ENCODE measurements around the gene SLC19A2. TPM values are rescaled to one million over a fixed set of nuclear protein-coding genes. Genes with fewer than 3 reads are reported as not detected.
A peak's percentile ranks its signal among the peaks of the same experiment; 100 is the strongest.

The SLC19A2 gene
- polyA plus RNA-seq, 1 donor from 2014 or later, result 45.8 TPM

- Histone ChIP-seq H4K20me1 (ENCODE audit: insufficient read depth) (no peaks in the 10 kb centered on the region), H3K4me2 (ENCODE audit: low read length) (no peak overlapping the region), H3K36me3 (ENCODE audit: insufficient read depth, low read length) (no peaks in the 10 kb centered on the region), H3K27ac (ENCODE audit: low read length) (no peak overlapping the region), H3K79me2 (replicated peaks; ENCODE audit: insufficient read depth, low read length) (peaks cover 20% of the 10 kb centered on the region), H3K9me3 (ENCODE audit: low read length) (no peaks in the 10 kb centered on the region), H3K4me3 (ENCODE audit: low read length) (no peak overlapping the region), H3F3A (ENCODE audit: insufficient read depth, low read length, poor library complexity, severe bottlenecking) (peaks cover 2% of the 10 kb centered on the region), H3K27me3 (ENCODE audit: insufficient read depth, low read depth, low read length) (no peaks in the 10 kb centered on the region), H3K9me2 (ENCODE audit: insufficient read depth, low read length) (no peaks in the 10 kb centered on the region), H2AFZ (ENCODE audit: low read depth, low read length) (no peak overlapping the region), H3K9ac (ENCODE audit: low read length) (no peak overlapping the region)
- TF ChIP-seq RAD21 (conservative IDR thresholded peaks at IDR 0.05) (no peak), EZH2 (IDR thresholded peaks at IDR 0.05; ENCODE audit: borderline replicate concordance, insufficient read depth, low read length, poor library complexity, severe bottlenecking) (no peak)
Measured at GRCh38 chr1:169487561-169487960, 1.8 kb upstream of the SLC19A2 start.

GRCh38 chr1:169487133-169487532, 1.4 kb upstream of the SLC19A2 start:
- peaks cover 23% of the 10 kb centered on the region for H3K79me2 ChIP-seq (replicated peaks; ENCODE audit: insufficient read depth, low read length)
- no peaks in the 10 kb centered on the region for H3K9me2 ChIP-seq (ENCODE audit: insufficient read depth, low read length)
- no peak overlapping the region for H3K27ac ChIP-seq (ENCODE audit: low read length)
- H3K27me3 ChIP-seq (ENCODE audit: insufficient read depth, low read depth, low read length), result no peaks in the 10 kb centered on the region
- H4K20me1 ChIP-seq (ENCODE audit: insufficient read depth), result no peaks in the 10 kb centered on the region
- H3K4me2 ChIP-seq (ENCODE audit: low read length), result peak overlapping the region; percentile 79
- no peak overlapping the region for H2AFZ ChIP-seq (ENCODE audit: low read depth, low read length)
- peaks cover 2% of the 10 kb centered on the region for H3F3A ChIP-seq (ENCODE audit: insufficient read depth, low read length, poor library complexity, severe bottlenecking)
- no peaks in the 10 kb centered on the region for H3K36me3 ChIP-seq (ENCODE audit: insufficient read depth, low read length)
- no peaks in the 10 kb centered on the region for H3K9me3 ChIP-seq (ENCODE audit: low read length)
- peak overlapping the region; percentile 92 for H3K4me3 ChIP-seq (ENCODE audit: low read length)
- H3K9ac ChIP-seq (ENCODE audit: low read length), result peak overlapping the region; percentile 88
- TF ChIP-seq SMC3 (conservative IDR thresholded peaks at IDR 0.05; ENCODE audit: poor library complexity) (no peak), MXI1 (conservative IDR thresholded peaks at IDR 0.05; ENCODE audit: poor library complexity, severe bottlenecking) (no peak), EZH2 (IDR thresholded peaks at IDR 0.05; ENCODE audit: borderline replicate concordance, insufficient read depth, low read length, poor library complexity, severe bottlenecking) (no peak), TAF1 (IDR thresholded peaks at IDR 0.05; ENCODE audit: low read depth) (no peak), RAD21 (conservative IDR thresholded peaks at IDR 0.05) (no peak), POLR2AphosphoS5 (IDR thresholded peaks at IDR 0.05) (no peak), EP300 (conservative IDR thresholded peaks at IDR 0.05; ENCODE audit: poor library complexity, severe bottlenecking) (no peak), CTCF (IDR thresholded peaks at IDR 0.05; ENCODE audit: poor library complexity, severe bottlenecking) (no peak)
- TF ChIP-seq, protein P1, sequence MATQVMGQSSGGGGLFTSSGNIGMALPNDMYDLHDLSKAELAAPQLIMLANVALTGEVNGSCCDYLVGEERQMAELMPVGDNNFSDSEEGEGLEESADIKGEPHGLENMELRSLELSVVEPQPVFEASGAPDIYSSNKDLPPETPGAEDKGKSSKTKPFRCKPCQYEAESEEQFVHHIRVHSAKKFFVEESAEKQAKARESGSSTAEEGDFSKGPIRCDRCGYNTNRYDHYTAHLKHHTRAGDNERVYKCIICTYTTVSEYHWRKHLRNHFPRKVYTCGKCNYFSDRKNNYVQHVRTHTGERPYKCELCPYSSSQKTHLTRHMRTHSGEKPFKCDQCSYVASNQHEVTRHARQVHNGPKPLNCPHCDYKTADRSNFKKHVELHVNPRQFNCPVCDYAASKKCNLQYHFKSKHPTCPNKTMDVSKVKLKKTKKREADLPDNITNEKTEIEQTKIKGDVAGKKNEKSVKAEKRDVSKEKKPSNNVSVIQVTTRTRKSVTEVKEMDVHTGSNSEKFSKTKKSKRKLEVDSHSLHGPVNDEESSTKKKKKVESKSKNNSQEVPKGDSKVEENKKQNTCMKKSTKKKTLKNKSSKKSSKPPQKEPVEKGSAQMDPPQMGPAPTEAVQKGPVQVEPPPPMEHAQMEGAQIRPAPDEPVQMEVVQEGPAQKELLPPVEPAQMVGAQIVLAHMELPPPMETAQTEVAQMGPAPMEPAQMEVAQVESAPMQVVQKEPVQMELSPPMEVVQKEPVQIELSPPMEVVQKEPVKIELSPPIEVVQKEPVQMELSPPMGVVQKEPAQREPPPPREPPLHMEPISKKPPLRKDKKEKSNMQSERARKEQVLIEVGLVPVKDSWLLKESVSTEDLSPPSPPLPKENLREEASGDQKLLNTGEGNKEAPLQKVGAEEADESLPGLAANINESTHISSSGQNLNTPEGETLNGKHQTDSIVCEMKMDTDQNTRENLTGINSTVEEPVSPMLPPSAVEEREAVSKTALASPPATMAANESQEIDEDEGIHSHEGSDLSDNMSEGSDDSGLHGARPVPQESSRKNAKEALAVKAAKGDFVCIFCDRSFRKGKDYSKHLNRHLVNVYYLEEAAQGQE (IDR thresholded peaks at IDR 0.05; ENCODE audit: borderline replicate concordance), result no peak
